HG03469 (cell line): ENCODE measurements around the gene GPATCH4.
A peak's percentile ranks its signal among the peaks of the same experiment; 100 is the strongest.
"Not testable (repeated sequence)": the region's sequence is repeated elsewhere in the genome, so short reads cannot be mapped to it uniquely, and the experiment has no call there.

Experiments
- ATAC-seq: cut with Tn5 transposase; IDR thresholded peaks from one replicate; pipeline ENCODE4 v1.9.1; 2021; ENCODE audit warnings: mild to moderate bottlenecking, moderate library complexity, moderate number of reproducible peaks; ENCODE audit not compliant: unreplicated experiment

Gene GPATCH4

GRCh38 chr1:156598731-156599432 is 2.4 kb downstream of the GPATCH4 start:
- ATAC-seq: no peak

GRCh38 chr1:156598125-156598524 is 3.2 kb downstream of the GPATCH4 start:
- no peak for ATAC-seq

- no peak for ATAC-seq
Measured at GRCh38 chr1:156596426-156596825, 4.9 kb downstream of the GPATCH4 start.

- ATAC-seq: no peak
Measured at GRCh38 chr1:156595016-156595415, 6.3 kb downstream of the GPATCH4 start.

GRCh38 chr1:156594190-156594589 is 7.1 kb downstream of the GPATCH4 start:
- no peak for ATAC-seq

GRCh38 chr1:156593661-156593989 is 7.7 kb downstream of the GPATCH4 start:
- no peak for ATAC-seq

GRCh38 chr1:156592910-156593660 is 8.2 kb downstream of the GPATCH4 start:
- ATAC-seq: no peak

GRCh38 chr1:156592158-156592909 is 8.9 kb downstream of the GPATCH4 start:
- no peak for ATAC-seq

GRCh38 chr1:156591432-156592157 is 9.7 kb downstream of the GPATCH4 start, which contains the start of gene NAXE:
Gene NAXE (plus strand): TSS chr1:156591776. CDS start chr1:156591805, 29 bp downstream.
- peak; percentile 58 for ATAC-seq

- ATAC-seq: no peak
Measured at GRCh38 chr1:156591181-156591431, 10.2 kb downstream of the GPATCH4 start.

GRCh38 chr1:156590326-156591180 is 10.7 kb downstream of the GPATCH4 start:
- ATAC-seq: no peak

- no peak for ATAC-seq
Measured at GRCh38 chr1:156589546-156589945, 11.7 kb downstream of the GPATCH4 start.

GRCh38 chr1:156587927-156588326 is 13.4 kb downstream of the GPATCH4 start:
- ATAC-seq: not testable (repeated sequence)

- ATAC-seq: no peak
Measured at GRCh38 chr1:156586892-156587477, 14.3 kb downstream of the GPATCH4 start.

- ATAC-seq: no peak
Measured at GRCh38 chr1:156586323-156586722, 15.0 kb downstream of the GPATCH4 start.

GRCh38 chr1:156584813-156585212 is 16.5 kb downstream of the GPATCH4 start:
- ATAC-seq: no peak

GRCh38 chr1:156583821-156584622 is 17.3 kb downstream of the GPATCH4 start:
- no peak for ATAC-seq

GRCh38 chr1:156582388-156583017 is 18.8 kb downstream of the GPATCH4 start:
- ATAC-seq: no peak
